ENCODE results near the gene DAO.

The DAO gene

GRCh38 chr12:108849660-108850059 lies 30.2 kb upstream of the DAO start:
- TF ChIP-seq CTCF (IDR thresholded peaks at IDR 0.05; ENCODE audit: insufficient read depth, low read depth, low read length, missing control alignments): no peak
- no peak for DNase-seq (ENCODE audit: low read depth)

DNA sequence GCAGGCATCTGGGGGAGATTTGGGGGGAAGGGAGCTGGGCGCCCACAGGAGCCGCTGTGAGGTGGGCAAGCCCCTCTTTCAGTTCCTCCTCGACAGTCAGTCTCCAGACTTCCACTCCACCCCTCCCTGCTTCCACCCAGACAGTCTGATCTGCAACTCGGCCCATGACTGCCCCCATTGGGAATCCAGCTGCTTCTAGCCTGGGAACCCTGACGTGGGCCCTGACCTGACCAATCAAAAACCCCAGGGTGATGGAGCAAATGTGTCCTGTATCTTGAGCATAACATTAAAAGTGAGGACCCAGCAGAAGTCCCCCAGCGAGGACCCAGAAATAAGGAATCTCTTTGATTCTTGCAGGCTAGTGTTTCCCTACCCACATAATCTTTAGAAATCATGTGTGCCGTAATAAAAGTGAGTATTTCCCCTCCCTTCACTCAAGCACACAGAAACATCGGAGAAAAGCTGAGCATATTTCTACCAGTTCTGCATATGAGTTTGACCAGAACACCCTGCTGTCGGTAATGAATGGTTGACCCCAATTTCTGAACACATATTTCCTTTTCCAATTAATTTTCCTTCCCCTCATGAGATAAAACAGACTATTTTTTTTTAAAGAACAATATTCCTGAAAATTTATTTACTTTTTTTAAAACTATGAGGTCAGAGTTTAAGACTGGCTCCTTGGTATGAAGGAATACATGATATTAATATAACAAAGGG lies 28.9 kb upstream of the DAO start:
- DNase-seq (ENCODE audit: low read depth): no peak
- no peak for TF ChIP-seq CTCF (IDR thresholded peaks at IDR 0.05; ENCODE audit: insufficient read depth, low read depth, low read length, missing control alignments)
- no peak overlapping the region for H3K4me3 ChIP-seq (ENCODE audit: low read length)

More at GRCh38 chr12:108849660-108850059, 30.2 kb upstream of the DAO start:
- H3K4me3 ChIP-seq (ENCODE audit: low read length): no peak overlapping the region

DNA sequence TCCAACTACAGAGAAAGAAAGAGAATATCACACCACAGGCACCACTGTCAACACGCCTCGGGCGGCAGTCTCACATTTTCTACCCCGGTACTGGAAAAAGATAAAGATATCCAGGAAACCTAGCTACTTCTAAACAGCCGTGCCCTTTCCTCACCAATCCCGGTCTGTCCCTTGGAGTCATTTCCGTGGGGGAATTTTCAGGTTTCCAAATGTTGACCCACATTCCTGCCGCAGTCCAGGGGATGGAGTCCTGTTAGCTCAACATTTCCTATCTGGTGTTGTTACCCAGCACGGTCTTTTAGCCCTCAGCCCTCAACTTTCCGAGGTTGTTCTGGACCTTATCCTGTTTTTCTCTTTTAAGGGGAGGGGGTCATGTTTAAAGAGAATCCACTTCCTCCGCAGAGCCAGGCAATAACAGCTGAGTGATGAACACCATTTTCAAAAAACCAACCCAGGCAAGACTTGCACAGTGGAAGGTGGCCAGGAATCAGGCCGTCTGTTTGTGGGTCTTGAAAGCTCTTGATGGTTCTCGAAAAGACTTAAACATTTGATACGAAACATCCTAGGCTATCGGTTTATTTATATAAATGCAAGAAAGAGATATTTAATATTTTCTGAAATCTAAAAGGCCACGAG lies 27.1 kb upstream of the DAO start:
- DNase-seq (ENCODE audit: low read depth): no peak
- no peak overlapping the region for H3K4me3 ChIP-seq (ENCODE audit: low read length)
- TF ChIP-seq CTCF (IDR thresholded peaks at IDR 0.05; ENCODE audit: insufficient read depth, low read depth, low read length, missing control alignments): no peak

- H3K4me3 ChIP-seq (ENCODE audit: low read length): no peak overlapping the region
- no peak for TF ChIP-seq CTCF (IDR thresholded peaks at IDR 0.05; ENCODE audit: insufficient read depth, low read depth, low read length, missing control alignments)
- DNase-seq (ENCODE audit: low read depth): no peak
Observed at GRCh38 chr12:108853426-108853825, 26.5 kb upstream of the DAO start.

GRCh38 chr12:108853981-108854446 lies 25.9 kb upstream of the DAO start:
- peak; percentile 68 for DNase-seq (ENCODE audit: low read depth)
- no peak overlapping the region for H3K4me3 ChIP-seq (ENCODE audit: low read length)
- TF ChIP-seq CTCF (IDR thresholded peaks at IDR 0.05; ENCODE audit: insufficient read depth, low read depth, low read length, missing control alignments): peak; percentile 44

DNA sequence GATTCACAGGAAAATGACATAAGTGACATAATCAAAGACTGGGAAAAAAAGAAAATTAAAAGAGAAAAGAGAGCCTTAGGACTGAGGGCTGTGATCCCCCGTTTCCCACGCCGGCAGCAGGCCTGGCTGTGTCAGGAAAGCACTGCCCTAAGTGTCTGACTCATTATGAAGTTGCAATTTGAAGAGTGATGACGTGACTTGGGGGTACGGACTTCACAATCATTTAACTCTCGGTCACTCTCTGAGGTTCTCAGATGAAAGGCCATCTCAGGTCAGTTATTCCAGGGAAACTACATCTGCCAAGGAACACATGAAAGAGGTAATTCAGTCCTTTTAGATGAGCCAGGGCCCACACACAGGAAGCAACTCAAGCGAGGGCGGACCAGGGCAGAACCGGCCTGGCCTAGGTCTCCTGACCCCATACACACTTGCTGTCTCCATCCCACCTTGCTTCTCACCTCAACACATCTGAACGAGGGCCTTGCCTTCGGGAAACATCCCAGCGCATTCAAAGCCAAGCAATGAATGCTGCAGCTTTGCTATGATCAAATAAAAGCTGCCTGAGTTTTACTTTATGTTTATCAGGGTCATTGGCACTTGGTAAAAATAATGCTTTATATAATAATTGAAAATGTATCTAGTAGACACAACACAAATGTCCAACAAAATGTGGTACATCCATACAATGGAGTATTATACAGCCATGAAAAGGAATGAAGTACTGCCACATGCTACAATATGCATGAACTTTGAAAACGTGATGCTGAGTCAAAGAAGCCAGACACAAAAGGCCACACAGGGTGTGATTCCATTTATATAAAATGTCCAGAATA lies 25.2 kb upstream of the DAO start:
- DNase-seq (ENCODE audit: low read depth): peak; percentile 91
- no peak for TF ChIP-seq CTCF (IDR thresholded peaks at IDR 0.05; ENCODE audit: insufficient read depth, low read depth, low read length, missing control alignments)
- peak overlapping the region; percentile 5 for H3K4me3 ChIP-seq (ENCODE audit: low read length)

Data from epithelial cell of esophagus (primary cell).